ENCODE results near the gene NHLRC4.

Gene NHLRC4

DNA sequence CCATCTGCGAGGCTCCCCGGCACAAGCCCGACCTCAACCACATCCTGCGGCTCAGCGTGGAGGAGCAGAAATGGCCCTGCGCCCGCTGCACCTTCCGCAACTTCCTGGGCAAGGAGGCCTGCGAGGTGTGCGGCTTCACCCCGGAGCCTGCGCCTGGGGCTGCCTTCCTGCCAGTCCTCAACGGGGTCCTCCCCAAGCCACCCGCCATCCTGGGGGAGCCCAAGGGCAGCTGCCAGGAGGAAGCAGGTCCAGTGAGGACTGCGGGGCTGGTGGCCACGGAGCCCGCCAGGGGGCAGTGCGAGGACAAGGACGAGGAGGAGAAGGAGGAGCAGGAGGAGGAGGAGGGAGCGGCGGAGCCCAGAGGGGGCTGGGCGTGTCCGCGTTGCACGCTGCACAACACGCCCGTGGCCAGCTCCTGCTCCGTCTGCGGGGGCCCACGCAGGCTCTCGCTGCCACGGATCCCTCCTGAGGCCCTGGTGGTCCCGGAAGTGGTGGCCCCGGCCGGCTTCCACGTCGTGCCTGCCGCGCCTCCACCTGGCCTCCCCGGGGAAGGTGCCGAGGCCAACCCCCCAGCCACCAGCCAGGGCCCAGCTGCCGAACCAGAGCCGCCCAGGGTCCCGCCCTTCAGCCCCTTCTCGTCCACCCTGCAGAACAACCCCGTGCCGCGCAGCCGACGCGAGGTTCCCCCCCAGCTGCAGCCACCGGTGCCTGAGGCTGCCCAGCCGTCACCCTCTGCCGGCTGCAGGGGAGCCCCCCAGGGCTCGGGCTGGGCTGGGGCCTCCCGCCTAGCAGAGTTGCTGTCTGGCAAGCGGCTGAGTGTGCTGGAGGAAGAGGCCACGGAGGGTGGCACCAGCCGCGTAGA is 19.7 kb upstream of the NHLRC4 start:
- H4K20me1 ChIP-seq (ENCODE audit: insufficient read depth), result no peaks in the 10 kb centered on the region
- no peak overlapping the region for H3K4me2 ChIP-seq
- H2AFZ ChIP-seq (ENCODE audit: low read depth), result no peak overlapping the region
- H3K27me3 ChIP-seq (ENCODE audit: insufficient read depth, low read depth), result no peaks in the 10 kb centered on the region
- H3K79me2 ChIP-seq (ENCODE audit: insufficient read depth, low read depth), result peaks cover 4% of the 10 kb centered on the region; the same call in 1 of the 2 replicates
- no peaks in the 10 kb centered on the region for H3K4me1 ChIP-seq (ENCODE audit: low read depth, poor library complexity, severe bottlenecking)
- H3K27ac ChIP-seq, result no peak overlapping the region
- H3K36me3 ChIP-seq (ENCODE audit: insufficient read depth), result no peaks in the 10 kb centered on the region
- no peak overlapping the region for H3K4me3 ChIP-seq (IDR thresholded peaks at IDR 0.05; ENCODE audit: insufficient read depth, low read depth, low read length)
- TF ChIP-seq, protein P1, sequence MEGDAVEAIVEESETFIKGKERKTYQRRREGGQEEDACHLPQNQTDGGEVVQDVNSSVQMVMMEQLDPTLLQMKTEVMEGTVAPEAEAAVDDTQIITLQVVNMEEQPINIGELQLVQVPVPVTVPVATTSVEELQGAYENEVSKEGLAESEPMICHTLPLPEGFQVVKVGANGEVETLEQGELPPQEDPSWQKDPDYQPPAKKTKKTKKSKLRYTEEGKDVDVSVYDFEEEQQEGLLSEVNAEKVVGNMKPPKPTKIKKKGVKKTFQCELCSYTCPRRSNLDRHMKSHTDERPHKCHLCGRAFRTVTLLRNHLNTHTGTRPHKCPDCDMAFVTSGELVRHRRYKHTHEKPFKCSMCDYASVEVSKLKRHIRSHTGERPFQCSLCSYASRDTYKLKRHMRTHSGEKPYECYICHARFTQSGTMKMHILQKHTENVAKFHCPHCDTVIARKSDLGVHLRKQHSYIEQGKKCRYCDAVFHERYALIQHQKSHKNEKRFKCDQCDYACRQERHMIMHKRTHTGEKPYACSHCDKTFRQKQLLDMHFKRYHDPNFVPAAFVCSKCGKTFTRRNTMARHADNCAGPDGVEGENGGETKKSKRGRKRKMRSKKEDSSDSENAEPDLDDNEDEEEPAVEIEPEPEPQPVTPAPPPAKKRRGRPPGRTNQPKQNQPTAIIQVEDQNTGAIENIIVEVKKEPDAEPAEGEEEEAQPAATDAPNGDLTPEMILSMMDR (conservative IDR thresholded peaks at IDR 0.05; ENCODE audit: low read depth, low read length), result no peak
- no peak overlapping the region for H3K9ac ChIP-seq

DNA sequence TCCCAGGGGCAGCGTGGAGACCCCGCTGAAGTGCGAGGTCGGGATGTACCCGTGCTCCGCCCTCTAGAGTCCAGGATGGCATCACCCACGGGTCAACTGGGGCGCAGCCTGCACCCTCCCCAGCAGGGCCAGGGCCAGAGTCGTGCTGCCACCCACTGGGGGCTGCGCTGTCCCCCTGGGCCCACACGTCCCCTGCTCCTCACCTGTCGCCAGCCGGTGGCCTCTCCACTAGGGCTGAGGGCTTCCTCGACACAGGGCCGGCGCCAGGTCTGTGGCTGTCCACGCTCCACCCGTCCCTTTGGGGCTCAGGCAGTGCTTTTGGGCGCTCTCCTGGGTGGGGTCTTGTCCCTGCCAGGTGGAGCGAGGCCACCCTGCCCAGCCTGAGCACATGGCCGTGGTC is 18.2 kb upstream of the NHLRC4 start:
- no peak overlapping the region for H3K4me2 ChIP-seq
- H3K9ac ChIP-seq, result no peak overlapping the region
- no peaks in the 10 kb centered on the region for H3K4me1 ChIP-seq (ENCODE audit: low read depth, poor library complexity, severe bottlenecking)
- TF ChIP-seq, protein P1 (conservative IDR thresholded peaks at IDR 0.05; ENCODE audit: low read depth, low read length), result no peak
- H3K36me3 ChIP-seq (ENCODE audit: insufficient read depth), result no peaks in the 10 kb centered on the region
- H3K4me3 ChIP-seq (IDR thresholded peaks at IDR 0.05; ENCODE audit: insufficient read depth, low read depth, low read length), result no peak overlapping the region
- H3K27me3 ChIP-seq (ENCODE audit: insufficient read depth, low read depth), result no peaks in the 10 kb centered on the region
- no peaks in the 10 kb centered on the region for H4K20me1 ChIP-seq (ENCODE audit: insufficient read depth)
- no peak overlapping the region for H3K27ac ChIP-seq
- no peak overlapping the region for H2AFZ ChIP-seq (ENCODE audit: low read depth)
- H3K79me2 ChIP-seq (ENCODE audit: insufficient read depth, low read depth), result no peaks in the 10 kb centered on the region; the same call in 1 of the 2 replicates

DNA sequence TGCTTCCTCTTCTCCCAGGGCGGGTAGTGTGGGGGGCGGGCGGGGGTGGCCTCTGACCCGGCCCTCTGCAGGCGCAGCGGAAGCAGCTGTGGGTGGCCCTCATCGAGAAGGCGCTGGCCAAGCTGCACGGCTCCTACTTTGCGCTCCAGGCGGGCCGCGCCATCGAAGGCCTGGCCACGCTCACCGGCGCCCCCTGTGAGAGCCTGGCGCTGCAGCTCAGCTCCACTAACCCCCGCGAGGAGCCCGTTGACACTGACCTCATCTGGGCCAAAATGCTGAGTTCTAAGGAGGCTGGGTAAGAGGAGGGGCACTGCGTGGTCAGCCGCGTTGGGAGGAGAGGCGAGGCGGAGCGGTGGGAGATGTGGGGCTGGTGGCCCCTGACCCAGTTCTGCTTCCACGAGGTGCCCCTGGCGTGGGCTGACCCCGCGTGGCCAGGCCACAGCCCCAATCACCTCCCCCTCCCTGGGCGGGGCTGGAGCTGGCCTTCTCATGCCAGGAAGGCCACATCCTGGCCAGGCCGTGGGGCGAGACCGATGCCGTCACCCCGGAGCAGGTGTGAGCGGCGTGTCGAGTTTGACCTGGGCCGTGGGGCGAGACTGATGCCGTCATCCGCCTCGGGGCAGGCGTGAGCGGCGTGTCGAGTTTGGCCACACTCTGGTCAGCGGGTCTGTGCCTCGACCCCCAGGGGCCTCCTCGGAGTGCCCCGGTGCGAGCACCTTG is 17.1 kb upstream of the NHLRC4 start:
- H3K4me1 ChIP-seq (ENCODE audit: low read depth, poor library complexity, severe bottlenecking), result no peaks in the 10 kb centered on the region
- no peak overlapping the region for H2AFZ ChIP-seq (ENCODE audit: low read depth)
- no peak overlapping the region for H3K4me2 ChIP-seq
- H3K9ac ChIP-seq, result no peak overlapping the region
- no peaks in the 10 kb centered on the region for H3K79me2 ChIP-seq (ENCODE audit: insufficient read depth, low read depth)
- no peak overlapping the region for H3K4me3 ChIP-seq (IDR thresholded peaks at IDR 0.05; ENCODE audit: insufficient read depth, low read depth, low read length)
- no peaks in the 10 kb centered on the region for H3K36me3 ChIP-seq (ENCODE audit: insufficient read depth)
- H4K20me1 ChIP-seq (ENCODE audit: insufficient read depth), result no peaks in the 10 kb centered on the region
- no peak overlapping the region for H3K27ac ChIP-seq
- H3K27me3 ChIP-seq (ENCODE audit: insufficient read depth, low read depth), result no peaks in the 10 kb centered on the region
- TF ChIP-seq, protein P1 (conservative IDR thresholded peaks at IDR 0.05; ENCODE audit: low read depth, low read length), result 0 out of 2 replicates have a peak, but pooled peaks have one; percentile 14

DNA sequence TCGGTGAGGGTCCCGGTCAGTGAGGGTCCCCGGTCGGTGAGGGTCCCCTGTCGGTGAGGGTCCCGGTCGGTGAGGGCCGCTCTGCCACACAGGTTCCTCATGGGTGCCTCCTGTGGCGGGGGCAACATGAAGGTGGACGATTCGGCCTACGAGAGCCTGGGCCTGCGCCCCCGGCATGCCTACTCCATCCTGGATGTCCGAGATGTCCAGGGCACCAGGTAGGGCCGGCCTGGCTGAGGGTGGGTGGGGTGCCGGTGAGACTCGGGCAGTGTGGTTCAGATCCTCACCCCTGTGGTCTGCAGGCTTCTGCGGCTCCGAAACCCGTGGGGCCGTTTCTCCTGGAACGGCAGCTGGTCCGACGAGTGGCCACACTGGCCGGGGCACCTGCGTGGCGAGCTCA is 15.6 kb upstream of the NHLRC4 start:
- H4K20me1 ChIP-seq (ENCODE audit: insufficient read depth), result no peaks in the 10 kb centered on the region
- H3K4me3 ChIP-seq (IDR thresholded peaks at IDR 0.05; ENCODE audit: insufficient read depth, low read depth, low read length), result no peak overlapping the region
- H2AFZ ChIP-seq (ENCODE audit: low read depth), result no peak overlapping the region
- H3K4me1 ChIP-seq (ENCODE audit: low read depth, poor library complexity, severe bottlenecking), result no peaks in the 10 kb centered on the region
- no peak overlapping the region for H3K4me2 ChIP-seq
- no peak overlapping the region for H3K9ac ChIP-seq
- TF ChIP-seq, protein P1 (conservative IDR thresholded peaks at IDR 0.05; ENCODE audit: low read depth, low read length), result no peak
- H3K27me3 ChIP-seq (ENCODE audit: insufficient read depth, low read depth), result no peaks in the 10 kb centered on the region
- no peaks in the 10 kb centered on the region for H3K79me2 ChIP-seq (ENCODE audit: insufficient read depth, low read depth)
- no peak overlapping the region for H3K27ac ChIP-seq
- no peaks in the 10 kb centered on the region for H3K36me3 ChIP-seq (ENCODE audit: insufficient read depth)
